ENCODE results near the gene RNF130. TPM values are rescaled to one million over a fixed set of nuclear protein-coding genes. Genes with fewer than 3 reads are reported as not detected.

Gene RNF130
- total RNA-seq, 1 experiment from 2014 or later: 58.5 TPM

DNA sequence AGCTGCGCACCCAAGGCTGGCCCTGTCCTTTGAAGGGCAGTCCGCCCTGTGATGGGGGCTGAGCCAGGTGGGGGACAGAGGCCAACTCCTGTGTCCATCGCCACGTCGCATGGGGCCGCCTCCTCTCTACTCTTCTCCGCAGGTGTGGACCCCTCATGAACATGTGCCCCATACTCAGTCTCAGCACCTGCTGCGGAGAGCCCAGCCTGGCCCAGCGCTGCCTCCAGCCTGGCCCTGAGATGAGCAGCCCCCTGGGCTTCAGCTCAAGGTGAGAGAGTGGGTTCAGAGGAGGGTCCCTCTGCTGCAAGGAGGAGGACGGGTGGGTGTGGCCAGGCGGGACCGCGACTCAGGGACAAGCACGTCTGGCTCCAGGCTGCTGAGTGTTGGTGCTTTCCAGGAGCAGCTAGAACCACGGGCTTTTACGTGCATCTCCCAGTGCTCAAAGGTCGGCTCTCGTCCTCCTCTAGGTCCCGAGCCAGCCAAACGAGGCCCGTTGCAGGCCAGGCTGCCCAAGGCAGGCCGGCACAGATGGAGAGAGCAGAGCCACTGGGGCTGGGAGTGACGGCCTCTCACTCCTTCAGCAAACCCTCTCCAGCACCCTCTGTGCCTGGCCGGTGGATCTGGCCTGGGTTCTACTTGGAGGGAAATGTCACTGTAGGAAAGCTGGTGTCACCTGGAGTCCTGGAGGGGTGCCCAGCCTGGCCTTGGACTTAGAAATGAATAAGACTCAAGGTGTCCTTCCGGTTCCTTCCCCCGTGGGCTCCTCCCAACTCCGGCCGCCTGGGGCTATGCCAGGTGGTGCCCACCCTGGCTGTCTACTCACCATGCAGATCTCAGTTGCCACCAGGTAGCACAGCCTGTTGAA, 48.9 kb upstream of the RNF130 start (continued):
- TF ChIP-seq USF2 (CRISPR knock-in tag; IDR thresholded peaks at IDR 0.05) (no peak), HMGA2 (CRISPR knock-in tag; IDR thresholded peaks at IDR 0.05) (no peak)

GRCh38 chr5:180119903-180120236, 48.3 kb upstream of the RNF130 start:
- POLR2A ChIA-PET: no interaction called here
- CTCF ChIA-PET: no interaction called here
- no peak overlapping the region for H3K4me3 Mint-ChIP-seq
- DNase-seq (ENCODE audit: low spot score): no peak
- TF ChIP-seq HMGA2 (CRISPR knock-in tag; IDR thresholded peaks at IDR 0.05) (no peak), TP53 (CRISPR knock-in tag; IDR thresholded peaks at IDR 0.05) (no peak), ZBTB43 (CRISPR knock-in tag; IDR thresholded peaks at IDR 0.05) (no peak), RELA (CRISPR knock-in tag; IDR thresholded peaks at IDR 0.05; ENCODE audit: borderline replicate concordance) (no peak), NFE2L1 (CRISPR knock-in tag; IDR thresholded peaks at IDR 0.05) (no peak), ETV6 (CRISPR knock-in tag; IDR thresholded peaks at IDR 0.05) (no peak), GABPB1 (CRISPR knock-in tag; IDR thresholded peaks at IDR 0.05) (no peak), FOXJ3 (CRISPR knock-in tag; IDR thresholded peaks at IDR 0.05; ENCODE audit: borderline replicate concordance) (no peak), CREM (CRISPR knock-in tag; IDR thresholded peaks at IDR 0.05) (no peak), ZNF423 (CRISPR knock-in tag; IDR thresholded peaks at IDR 0.05) (no peak), ZNF263 (CRISPR knock-in tag; IDR thresholded peaks at IDR 0.05; ENCODE audit: low read depth) (no peak), ZNF232 (CRISPR knock-in tag; IDR thresholded peaks at IDR 0.05) (no peak), ZNF121 (CRISPR knock-in tag; IDR thresholded peaks at IDR 0.05) (no peak)
- TF ChIP-seq, protein P1, sequence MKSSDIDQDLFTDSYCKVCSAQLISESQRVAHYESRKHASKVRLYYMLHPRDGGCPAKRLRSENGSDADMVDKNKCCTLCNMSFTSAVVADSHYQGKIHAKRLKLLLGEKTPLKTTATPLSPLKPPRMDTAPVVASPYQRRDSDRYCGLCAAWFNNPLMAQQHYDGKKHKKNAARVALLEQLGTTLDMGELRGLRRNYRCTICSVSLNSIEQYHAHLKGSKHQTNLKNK (CRISPR knock-in tag; IDR thresholded peaks at IDR 0.05): no peak
- TF ChIP-seq, protein P2, sequence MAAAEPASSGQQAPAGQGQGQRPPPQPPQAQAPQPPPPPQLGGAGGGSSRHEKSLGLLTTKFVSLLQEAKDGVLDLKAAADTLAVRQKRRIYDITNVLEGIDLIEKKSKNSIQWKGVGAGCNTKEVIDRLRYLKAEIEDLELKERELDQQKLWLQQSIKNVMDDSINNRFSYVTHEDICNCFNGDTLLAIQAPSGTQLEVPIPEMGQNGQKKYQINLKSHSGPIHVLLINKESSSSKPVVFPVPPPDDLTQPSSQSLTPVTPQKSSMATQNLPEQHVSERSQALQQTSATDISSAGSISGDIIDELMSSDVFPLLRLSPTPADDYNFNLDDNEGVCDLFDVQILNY (CRISPR knock-in tag; IDR thresholded peaks at IDR 0.05): no peak
- TF ChIP-seq, protein P3, sequence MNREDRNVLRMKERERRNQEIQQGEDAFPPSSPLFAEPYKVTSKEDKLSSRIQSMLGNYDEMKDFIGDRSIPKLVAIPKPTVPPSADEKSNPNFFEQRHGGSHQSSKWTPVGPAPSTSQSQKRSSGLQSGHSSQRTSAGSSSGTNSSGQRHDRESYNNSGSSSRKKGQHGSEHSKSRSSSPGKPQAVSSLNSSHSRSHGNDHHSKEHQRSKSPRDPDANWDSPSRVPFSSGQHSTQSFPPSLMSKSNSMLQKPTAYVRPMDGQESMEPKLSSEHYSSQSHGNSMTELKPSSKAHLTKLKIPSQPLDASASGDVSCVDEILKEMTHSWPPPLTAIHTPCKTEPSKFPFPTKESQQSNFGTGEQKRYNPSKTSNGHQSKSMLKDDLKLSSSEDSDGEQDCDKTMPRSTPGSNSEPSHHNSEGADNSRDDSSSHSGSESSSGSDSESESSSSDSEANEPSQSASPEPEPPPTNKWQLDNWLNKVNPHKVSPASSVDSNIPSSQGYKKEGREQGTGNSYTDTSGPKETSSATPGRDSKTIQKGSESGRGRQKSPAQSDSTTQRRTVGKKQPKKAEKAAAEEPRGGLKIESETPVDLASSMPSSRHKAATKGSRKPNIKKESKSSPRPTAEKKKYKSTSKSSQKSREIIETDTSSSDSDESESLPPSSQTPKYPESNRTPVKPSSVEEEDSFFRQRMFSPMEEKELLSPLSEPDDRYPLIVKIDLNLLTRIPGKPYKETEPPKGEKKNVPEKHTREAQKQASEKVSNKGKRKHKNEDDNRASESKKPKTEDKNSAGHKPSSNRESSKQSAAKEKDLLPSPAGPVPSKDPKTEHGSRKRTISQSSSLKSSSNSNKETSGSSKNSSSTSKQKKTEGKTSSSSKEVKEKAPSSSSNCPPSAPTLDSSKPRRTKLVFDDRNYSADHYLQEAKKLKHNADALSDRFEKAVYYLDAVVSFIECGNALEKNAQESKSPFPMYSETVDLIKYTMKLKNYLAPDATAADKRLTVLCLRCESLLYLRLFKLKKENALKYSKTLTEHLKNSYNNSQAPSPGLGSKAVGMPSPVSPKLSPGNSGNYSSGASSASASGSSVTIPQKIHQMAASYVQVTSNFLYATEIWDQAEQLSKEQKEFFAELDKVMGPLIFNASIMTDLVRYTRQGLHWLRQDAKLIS (CRISPR knock-in tag; IDR thresholded peaks at IDR 0.05; ENCODE audit: borderline replicate concordance): no peak
- TF ChIP-seq, protein P4, sequence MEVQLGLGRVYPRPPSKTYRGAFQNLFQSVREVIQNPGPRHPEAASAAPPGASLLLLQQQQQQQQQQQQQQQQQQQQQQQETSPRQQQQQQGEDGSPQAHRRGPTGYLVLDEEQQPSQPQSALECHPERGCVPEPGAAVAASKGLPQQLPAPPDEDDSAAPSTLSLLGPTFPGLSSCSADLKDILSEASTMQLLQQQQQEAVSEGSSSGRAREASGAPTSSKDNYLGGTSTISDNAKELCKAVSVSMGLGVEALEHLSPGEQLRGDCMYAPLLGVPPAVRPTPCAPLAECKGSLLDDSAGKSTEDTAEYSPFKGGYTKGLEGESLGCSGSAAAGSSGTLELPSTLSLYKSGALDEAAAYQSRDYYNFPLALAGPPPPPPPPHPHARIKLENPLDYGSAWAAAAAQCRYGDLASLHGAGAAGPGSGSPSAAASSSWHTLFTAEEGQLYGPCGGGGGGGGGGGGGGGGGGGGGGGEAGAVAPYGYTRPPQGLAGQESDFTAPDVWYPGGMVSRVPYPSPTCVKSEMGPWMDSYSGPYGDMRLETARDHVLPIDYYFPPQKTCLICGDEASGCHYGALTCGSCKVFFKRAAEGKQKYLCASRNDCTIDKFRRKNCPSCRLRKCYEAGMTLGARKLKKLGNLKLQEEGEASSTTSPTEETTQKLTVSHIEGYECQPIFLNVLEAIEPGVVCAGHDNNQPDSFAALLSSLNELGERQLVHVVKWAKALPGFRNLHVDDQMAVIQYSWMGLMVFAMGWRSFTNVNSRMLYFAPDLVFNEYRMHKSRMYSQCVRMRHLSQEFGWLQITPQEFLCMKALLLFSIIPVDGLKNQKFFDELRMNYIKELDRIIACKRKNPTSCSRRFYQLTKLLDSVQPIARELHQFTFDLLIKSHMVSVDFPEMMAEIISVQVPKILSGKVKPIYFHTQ (CRISPR knock-in tag; IDR thresholded peaks at IDR 0.05): no peak
- no peaks in the 10 kb centered on the region; the same call in 1 of the 2 replicates for H3K4me1 Mint-ChIP-seq
- H3K9me3 Mint-ChIP-seq: no peaks in the 10 kb centered on the region
- no peak for ATAC-seq
- H3K27me3 Mint-ChIP-seq (ENCODE audit: low read depth): no peaks in the 10 kb centered on the region
- H3K36me3 Mint-ChIP-seq: no peaks in the 10 kb centered on the region
- H3K27ac Mint-ChIP-seq: no peak overlapping the region
